K562 (cell line): ENCODE data around the gene EHD3. TPM values are rescaled to one million over a fixed set of nuclear protein-coding genes. Genes with fewer than 3 reads are reported as not detected.

Experiments used
- ATAC-seq: fragments of 200-7000 bp; cut with Tn5 transposase; 3 replicates; pipeline ENCODE4 v1.9.1; 2020; ENCODE audit warnings: moderate library complexity
- BruUV-seq: library from RNA; stranded (reverse); fragments of 400-500 nt; replicated peaks from 2 replicates; lab custom pipeline; 2021; lab: Mats Ljungman, UMichigan
- CTCF ChIA-PET: fragments of 300-600 bp; formaldehyde crosslinking; extraction: SDS; loops from one replicate; lab custom pipeline; 2021; ENCODE audit warnings: low intra/inter-chr PET ratio; lab: Yijun Ruan, JAX
- POLR2A ChIA-PET: fragments of 300-600, 350-650 bp; sonication (Branson Sonifier 250); formaldehyde crosslinking; extraction: SDS; loops from one replicate; lab custom pipeline; 2021; ENCODE audit warnings: antibody characterized with exemption, inconsistent platforms; lab: Yijun Ruan, JAX
- DNase-seq, 4 experiments: peaks; one replicate each; pipeline versions ENCODE4 v3.0.0 to v3.0.0-alpha.2; 2011 to 2018; ENCODE audit warnings: low spot score in 3 of 4, mixed read lengths in 3 of 4; ENCODE audit errors: extremely low read depth in 1 of 4
- FAIRE-seq: peaks from 2 replicates; lab custom pipeline; 2011; peaks lifted over from hg19 to GRCh38; lab: Jason Lieb, UNC
- H2AFZ ChIP-seq: 2 replicates; pipeline ENCODE4 v1.6.0; 2011; ENCODE audit warnings: low read depth, low read length, control low read depth, inconsistent platforms
- H3K27ac ChIP-seq: fragments of 200-600 bp; 3 replicates; pipeline ENCODE4 v1.8.0; 2011; ENCODE audit warnings: low read depth, mild to moderate bottlenecking, control low read depth, inconsistent platforms, low read length, moderate library complexity, mixed read lengths; ENCODE audit errors: extremely low read depth
- H3K27me3 ChIP-seq, 2 experiments: fragments of 300-600 bp in 1 of 2; 2 replicates in 1 of 2; 3 replicates in 1 of 2; pipeline versions ENCODE4 v1.6.0 to v1.8.0; 2011; ENCODE audit warnings: inconsistent platforms in 2 of 2, low read length in 2 of 2, mild to moderate bottlenecking in 1 of 2, mixed read lengths in 1 of 2, moderate library complexity in 1 of 2; ENCODE audit not compliant: control insufficient read depth in 2 of 2, insufficient read depth in 2 of 2
- H3K36me3 ChIP-seq: fragments of 300-600 bp; 3 replicates; pipeline ENCODE4 v1.8.0; 2011; ENCODE audit warnings: mild to moderate bottlenecking, low read length, inconsistent platforms; ENCODE audit not compliant: control insufficient read depth, insufficient read depth
- H3K4me1 ChIP-seq, 2 experiments: fragments of 200-600 bp in 1 of 2; replicated peaks in 1 of 2; 2 replicates in 1 of 2; 3 replicates in 1 of 2; pipeline versions ENCODE4 v1.5.1 to v1.8.0; 2011; ENCODE audit warnings: inconsistent platforms in 2 of 2, low read length in 2 of 2, mild to moderate bottlenecking in 1 of 2, mixed read lengths in 1 of 2, moderate library complexity in 1 of 2; ENCODE audit not compliant: control insufficient read depth in 2 of 2, insufficient read depth in 2 of 2
- H3K4me2 ChIP-seq: 2 replicates; pipeline ENCODE4 v1.6.1; 2011; ENCODE audit warnings: low read length, control low read depth, inconsistent platforms, mixed read lengths; ENCODE audit not compliant: insufficient read depth
- H3K4me3 ChIP-seq: fragments of 200-600 bp; sonication (generic), shearing (Covaris generic); 2 replicates; pipeline ENCODE4 v1.5.1; 2016; ENCODE audit warnings: control low read depth, inconsistent platforms
- H3K79me2 ChIP-seq: fragments of 200-600 bp; 3 replicates; pipeline ENCODE4 v1.8.0; 2011; ENCODE audit warnings: low read length, inconsistent platforms; ENCODE audit not compliant: control insufficient read depth, insufficient read depth
- H3K9ac ChIP-seq, 2 experiments: 2 replicates each; pipeline versions ENCODE4 v1.6.0 to v1.6.1; 2011; ENCODE audit warnings: low read depth in 2 of 2, low read length in 2 of 2, control low read depth in 1 of 2, inconsistent platforms in 1 of 2, mild to moderate bottlenecking in 1 of 2, mixed read lengths in 1 of 2; ENCODE audit not compliant: insufficient read depth in 1 of 2
- H3K9me1 ChIP-seq: one replicate; pipeline ENCODE4 v1.6.0; 2011; ENCODE audit warnings: inconsistent platforms, mild to moderate bottlenecking, low read length, moderate library complexity; ENCODE audit not compliant: control insufficient read depth, insufficient read depth
- H3K9me3 ChIP-seq: replicated peaks from 2 replicates; pipeline ENCODE4 v1.5.1; 2011; ENCODE audit warnings: low read depth, low read length, inconsistent platforms; ENCODE audit not compliant: control insufficient read depth, insufficient read depth
- H4K20me1 ChIP-seq: replicated peaks from 2 replicates; pipeline ENCODE4 v1.6.1; 2011; ENCODE audit warnings: low read length, inconsistent platforms, mixed read lengths; ENCODE audit not compliant: control insufficient read depth, insufficient read depth
- BRF1 ChIP-seq: IDR thresholded peaks from 3 replicates; pipeline ENCODE4 v1.6.1; 2011; ENCODE audit warnings: borderline replicate concordance, mild to moderate bottlenecking; ENCODE audit not compliant: insufficient read length; ENCODE audit errors: extremely low read depth
- ZNF785 ChIP-seq: fragments of 250-450 bp; sonication (Bioruptor Pico); IDR thresholded peaks from 2 replicates; pipeline ENCODE4 v1.4.0; 2020; ENCODE audit warnings: mild to moderate bottlenecking
- WGBS: fragments of 100-300 bp; shearing (Covaris generic); methylation state at CpG from one replicate; pipeline ENCODE4 v1.1.6; 2016; ENCODE audit warnings: low coverage, mixed read lengths; ENCODE audit not compliant: insufficient coverage; ENCODE audit errors: missing lambda C conversion rate; 5-methylcytosine and 5-hydroxymethylcytosine counted together
- in situ Hi-C: fragments of 300-500 bp; cut with MboI; formaldehyde crosslinking; loops from 4 replicates; pipeline ENCODE4 v1.15.0; 2018; ENCODE audit warnings: inconsistent platforms, mixed read lengths
- intact Hi-C: fragments of 100-400 bp; cut with micrococcal nuclease; formaldehyde crosslinking; loops from 2 replicates; pipeline ENCODE4 v1.14.2; 2022
- polyA plus RNA-seq, 8 experiments: library from polyadenylated mRNA; depleted of rRNA in 4 of 8; stranded (reverse) in 5 of 8; unstranded in 3 of 8; fragments of >200 nt; fragmentation: Nextera tagmentation in 2 of 8; fragmentation: Illumina TruSeq in 1 of 8; extraction: Ambion mirVana in 2 of 8; extraction: Trizol in 1 of 8; gene quantifications; 2 replicates each; pipeline versions ENCODE4 v1.2.1 to v1.2.3, GENCODE V29; 2011 to 2014; ENCODE audit warnings: inconsistent platforms in 1 of 8, missing spikeins in 1 of 8
- total RNA-seq, 7 experiments: library from RNA; depleted of rRNA in 6 of 7; stranded (reverse); fragments of >200 nt in 6 of 7; fragmentation: Illumina TruSeq in 2 of 7; extraction: Trizol in 2 of 7; gene quantifications; 2 replicates each; pipeline versions ENCODE4 v1.2.1 to v1.2.3, GENCODE V29; 2011 to 2021; ENCODE audit warnings: low replicate concordance in 1 of 7
- TF ChIP-seq, protein P1 (sequence below): fragments of 450-650 bp; IDR thresholded peaks from 2 replicates; pipeline ENCODE4 v1.6.1; 2016; ENCODE audit warnings: borderline replicate concordance
- TF ChIP-seq, protein P2 (sequence below): fragments of 200-400 bp; formaldehyde crosslinking; IDR thresholded peaks from 2 replicates; pipeline ENCODE4 v1.6.1; 2017; ENCODE audit warnings: mild to moderate bottlenecking, low read depth, low read length, moderate library complexity
- TF ChIP-seq, protein P3 (sequence below): fragments of 450-650 bp; formaldehyde crosslinking; IDR thresholded peaks from 2 replicates; pipeline ENCODE4 v1.4.0; 2022; ENCODE audit warnings: missing genetic modification characterization
- TF ChIP-seq, protein P4 (sequence below): fragments of 450-650 bp; formaldehyde crosslinking; IDR thresholded peaks from 2 replicates; pipeline ENCODE4 v1.4.0; 2022; ENCODE audit warnings: mild to moderate bottlenecking, moderate library complexity

Gene EHD3
- total and polyA plus RNA-seq, 9 of the 15 experiments (the other 6 are each of a cell fraction or from before 2014, with no cell fraction given), result under 0.01 to 0.04 (median 0.03) TPM; not detected in 3

DNA sequence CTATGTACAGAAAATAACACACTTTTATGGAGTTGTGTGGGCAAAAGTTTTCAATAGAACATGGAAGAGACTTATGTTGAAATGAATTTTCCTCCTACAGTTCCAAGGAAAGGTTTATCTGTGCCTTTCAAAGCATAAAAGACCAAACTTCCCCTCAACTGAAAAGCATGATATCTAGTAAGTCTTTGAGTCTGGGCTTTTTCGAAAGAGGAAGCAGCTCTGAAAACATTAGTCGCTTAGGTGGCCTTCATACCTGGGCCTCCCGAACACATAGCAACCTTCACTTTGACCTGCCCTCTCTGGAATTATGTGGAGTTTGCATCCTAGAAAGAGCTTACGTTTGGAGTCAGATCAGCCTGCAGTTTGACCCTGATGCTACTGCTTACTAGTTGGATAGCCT is 11.9 kb upstream of the EHD3 start:
- intact Hi-C loops (no loop called here), in situ Hi-C loops (no loop called here)
- FAIRE-seq (no peak), DNase-seq (no peak), ATAC-seq (no peak)
- no peak overlapping the region for H2AFZ ChIP-seq
- H3K36me3 ChIP-seq, result no peaks in the 10 kb centered on the region
- no TSS peak for BruUV-seq
- H3K4me2 ChIP-seq, result no peak overlapping the region
- no peak overlapping the region for H3K9ac ChIP-seq
- peaks cover 0 to 16% of the 10 kb centered on the region in 2 experiments; a peak in 3 of 5 replicates for H3K27me3 ChIP-seq
- ChIA-PET CTCF (no interaction called here), POLR2A (no interaction called here)
- no peaks in the 10 kb centered on the region for H3K4me1 ChIP-seq
- 0% methylated on average over 4 of the region's 4 CpGs for WGBS
- no peaks in the 10 kb centered on the region for H3K79me2 ChIP-seq
- no peak overlapping the region for H3K4me3 ChIP-seq
- TF ChIP-seq, protein P1, sequence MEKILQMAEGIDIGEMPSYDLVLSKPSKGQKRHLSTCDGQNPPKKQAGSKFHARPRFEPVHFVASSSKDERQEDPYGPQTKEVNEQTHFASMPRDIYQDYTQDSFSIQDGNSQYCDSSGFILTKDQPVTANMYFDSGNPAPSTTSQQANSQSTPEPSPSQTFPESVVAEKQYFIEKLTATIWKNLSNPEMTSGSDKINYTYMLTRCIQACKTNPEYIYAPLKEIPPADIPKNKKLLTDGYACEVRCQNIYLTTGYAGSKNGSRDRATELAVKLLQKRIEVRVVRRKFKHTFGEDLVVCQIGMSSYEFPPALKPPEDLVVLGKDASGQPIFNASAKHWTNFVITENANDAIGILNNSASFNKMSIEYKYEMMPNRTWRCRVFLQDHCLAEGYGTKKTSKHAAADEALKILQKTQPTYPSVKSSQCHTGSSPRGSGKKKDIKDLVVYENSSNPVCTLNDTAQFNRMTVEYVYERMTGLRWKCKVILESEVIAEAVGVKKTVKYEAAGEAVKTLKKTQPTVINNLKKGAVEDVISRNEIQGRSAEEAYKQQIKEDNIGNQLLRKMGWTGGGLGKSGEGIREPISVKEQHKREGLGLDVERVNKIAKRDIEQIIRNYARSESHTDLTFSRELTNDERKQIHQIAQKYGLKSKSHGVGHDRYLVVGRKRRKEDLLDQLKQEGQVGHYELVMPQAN, result no peak
- TF ChIP-seq ZNF785 (no peak), BRF1 (no peak)
- TF ChIP-seq, protein P2, sequence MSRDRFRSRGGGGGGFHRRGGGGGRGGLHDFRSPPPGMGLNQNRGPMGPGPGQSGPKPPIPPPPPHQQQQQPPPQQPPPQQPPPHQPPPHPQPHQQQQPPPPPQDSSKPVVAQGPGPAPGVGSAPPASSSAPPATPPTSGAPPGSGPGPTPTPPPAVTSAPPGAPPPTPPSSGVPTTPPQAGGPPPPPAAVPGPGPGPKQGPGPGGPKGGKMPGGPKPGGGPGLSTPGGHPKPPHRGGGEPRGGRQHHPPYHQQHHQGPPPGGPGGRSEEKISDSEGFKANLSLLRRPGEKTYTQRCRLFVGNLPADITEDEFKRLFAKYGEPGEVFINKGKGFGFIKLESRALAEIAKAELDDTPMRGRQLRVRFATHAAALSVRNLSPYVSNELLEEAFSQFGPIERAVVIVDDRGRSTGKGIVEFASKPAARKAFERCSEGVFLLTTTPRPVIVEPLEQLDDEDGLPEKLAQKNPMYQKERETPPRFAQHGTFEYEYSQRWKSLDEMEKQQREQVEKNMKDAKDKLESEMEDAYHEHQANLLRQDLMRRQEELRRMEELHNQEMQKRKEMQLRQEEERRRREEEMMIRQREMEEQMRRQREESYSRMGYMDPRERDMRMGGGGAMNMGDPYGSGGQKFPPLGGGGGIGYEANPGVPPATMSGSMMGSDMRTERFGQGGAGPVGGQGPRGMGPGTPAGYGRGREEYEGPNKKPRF, result no peak
- TF ChIP-seq, protein P3, sequence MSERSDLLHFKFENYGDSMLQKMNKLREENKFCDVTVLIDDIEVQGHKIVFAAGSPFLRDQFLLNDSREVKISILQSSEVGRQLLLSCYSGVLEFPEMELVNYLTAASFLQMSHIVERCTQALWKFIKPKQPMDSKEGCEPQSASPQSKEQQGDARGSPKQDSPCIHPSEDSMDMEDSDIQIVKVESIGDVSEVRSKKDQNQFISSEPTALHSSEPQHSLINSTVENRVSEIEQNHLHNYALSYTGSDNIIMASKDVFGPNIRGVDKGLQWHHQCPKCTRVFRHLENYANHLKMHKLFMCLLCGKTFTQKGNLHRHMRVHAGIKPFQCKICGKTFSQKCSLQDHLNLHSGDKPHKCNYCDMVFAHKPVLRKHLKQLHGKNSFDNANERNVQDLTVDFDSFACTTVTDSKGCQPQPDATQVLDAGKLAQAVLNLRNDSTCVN (CRISPR knock-in tag), result no peak
- TF ChIP-seq, protein P4, sequence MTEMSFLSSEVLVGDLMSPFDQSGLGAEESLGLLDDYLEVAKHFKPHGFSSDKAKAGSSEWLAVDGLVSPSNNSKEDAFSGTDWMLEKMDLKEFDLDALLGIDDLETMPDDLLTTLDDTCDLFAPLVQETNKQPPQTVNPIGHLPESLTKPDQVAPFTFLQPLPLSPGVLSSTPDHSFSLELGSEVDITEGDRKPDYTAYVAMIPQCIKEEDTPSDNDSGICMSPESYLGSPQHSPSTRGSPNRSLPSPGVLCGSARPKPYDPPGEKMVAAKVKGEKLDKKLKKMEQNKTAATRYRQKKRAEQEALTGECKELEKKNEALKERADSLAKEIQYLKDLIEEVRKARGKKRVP (CRISPR knock-in tag), result no peak
- no peaks in the 10 kb centered on the region for H3K9me3 ChIP-seq
- no peak overlapping the region for H3K27ac ChIP-seq
- H4K20me1 ChIP-seq, result no peaks in the 10 kb centered on the region
- no peaks in the 10 kb centered on the region for H3K9me1 ChIP-seq
